ENCODE measurements around the gene SLC7A4.

DNA sequence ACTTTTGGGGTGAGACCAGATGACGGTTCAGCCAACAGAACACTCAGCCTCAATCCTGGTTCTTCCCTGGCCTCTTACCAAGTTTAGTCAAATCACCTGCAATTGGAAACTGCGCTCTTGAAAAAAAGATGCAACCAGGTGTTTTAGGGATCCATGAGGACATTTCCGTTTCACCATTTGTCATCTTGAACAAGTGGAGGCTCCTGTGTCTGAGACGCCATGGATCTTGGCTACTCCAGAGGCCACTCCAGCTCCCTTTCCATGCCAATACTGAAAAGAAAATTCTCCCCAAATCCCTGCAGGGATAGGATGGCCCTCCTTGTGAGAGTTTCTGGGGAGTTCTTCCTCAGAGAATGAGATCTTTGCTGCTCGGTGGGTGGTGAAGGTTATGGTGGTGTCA lies 41.1 kb upstream of the SLC7A4 start:
- no peak for TF ChIP-seq POLR2A (IDR thresholded peaks at IDR 0.05)
- TF ChIP-seq, protein P1, sequence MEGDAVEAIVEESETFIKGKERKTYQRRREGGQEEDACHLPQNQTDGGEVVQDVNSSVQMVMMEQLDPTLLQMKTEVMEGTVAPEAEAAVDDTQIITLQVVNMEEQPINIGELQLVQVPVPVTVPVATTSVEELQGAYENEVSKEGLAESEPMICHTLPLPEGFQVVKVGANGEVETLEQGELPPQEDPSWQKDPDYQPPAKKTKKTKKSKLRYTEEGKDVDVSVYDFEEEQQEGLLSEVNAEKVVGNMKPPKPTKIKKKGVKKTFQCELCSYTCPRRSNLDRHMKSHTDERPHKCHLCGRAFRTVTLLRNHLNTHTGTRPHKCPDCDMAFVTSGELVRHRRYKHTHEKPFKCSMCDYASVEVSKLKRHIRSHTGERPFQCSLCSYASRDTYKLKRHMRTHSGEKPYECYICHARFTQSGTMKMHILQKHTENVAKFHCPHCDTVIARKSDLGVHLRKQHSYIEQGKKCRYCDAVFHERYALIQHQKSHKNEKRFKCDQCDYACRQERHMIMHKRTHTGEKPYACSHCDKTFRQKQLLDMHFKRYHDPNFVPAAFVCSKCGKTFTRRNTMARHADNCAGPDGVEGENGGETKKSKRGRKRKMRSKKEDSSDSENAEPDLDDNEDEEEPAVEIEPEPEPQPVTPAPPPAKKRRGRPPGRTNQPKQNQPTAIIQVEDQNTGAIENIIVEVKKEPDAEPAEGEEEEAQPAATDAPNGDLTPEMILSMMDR (IDR thresholded peaks at IDR 0.05) = no peak
